ENCODE measurements around the gene ZMYND10. TPM values are rescaled to one million over a fixed set of nuclear protein-coding genes. Genes with fewer than 3 reads are reported as not detected.

Gene ZMYND10
- total and polyA plus RNA-seq, 2 experiments from 2014 or later: 0.29 to 0.31 TPM

DNA sequence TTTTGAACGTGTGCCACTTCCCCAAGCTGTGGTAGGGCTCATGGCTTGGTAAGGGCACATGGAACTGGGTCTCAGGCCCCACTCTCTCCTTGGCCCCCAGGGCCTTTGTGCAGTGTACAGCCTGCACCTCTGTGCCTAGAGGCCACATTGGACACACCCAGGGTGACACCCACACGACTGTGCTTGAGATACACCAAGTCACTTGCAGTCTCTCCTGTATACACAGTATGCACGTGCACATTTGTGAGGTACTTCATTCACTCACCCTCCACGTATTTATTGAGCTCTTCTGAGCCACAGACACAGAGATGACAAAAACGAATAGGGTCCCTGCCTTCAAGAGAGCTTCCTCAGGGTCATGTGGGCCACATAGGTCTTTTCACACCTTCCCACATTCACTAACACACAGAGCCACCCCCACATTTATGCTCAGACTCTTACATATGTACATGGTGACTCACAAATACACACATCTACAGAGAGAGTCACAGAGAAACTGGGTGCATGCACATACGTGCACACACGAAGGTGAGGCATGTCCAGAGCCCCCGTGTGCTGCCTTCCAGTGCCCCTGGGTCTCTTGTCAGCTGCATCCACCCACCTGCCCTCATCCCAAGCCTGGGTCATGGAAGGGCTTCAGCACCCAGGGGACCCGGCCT lies 23.6 kb upstream of the ZMYND10 start (continued):
- TF ChIP-seq, protein P1, sequence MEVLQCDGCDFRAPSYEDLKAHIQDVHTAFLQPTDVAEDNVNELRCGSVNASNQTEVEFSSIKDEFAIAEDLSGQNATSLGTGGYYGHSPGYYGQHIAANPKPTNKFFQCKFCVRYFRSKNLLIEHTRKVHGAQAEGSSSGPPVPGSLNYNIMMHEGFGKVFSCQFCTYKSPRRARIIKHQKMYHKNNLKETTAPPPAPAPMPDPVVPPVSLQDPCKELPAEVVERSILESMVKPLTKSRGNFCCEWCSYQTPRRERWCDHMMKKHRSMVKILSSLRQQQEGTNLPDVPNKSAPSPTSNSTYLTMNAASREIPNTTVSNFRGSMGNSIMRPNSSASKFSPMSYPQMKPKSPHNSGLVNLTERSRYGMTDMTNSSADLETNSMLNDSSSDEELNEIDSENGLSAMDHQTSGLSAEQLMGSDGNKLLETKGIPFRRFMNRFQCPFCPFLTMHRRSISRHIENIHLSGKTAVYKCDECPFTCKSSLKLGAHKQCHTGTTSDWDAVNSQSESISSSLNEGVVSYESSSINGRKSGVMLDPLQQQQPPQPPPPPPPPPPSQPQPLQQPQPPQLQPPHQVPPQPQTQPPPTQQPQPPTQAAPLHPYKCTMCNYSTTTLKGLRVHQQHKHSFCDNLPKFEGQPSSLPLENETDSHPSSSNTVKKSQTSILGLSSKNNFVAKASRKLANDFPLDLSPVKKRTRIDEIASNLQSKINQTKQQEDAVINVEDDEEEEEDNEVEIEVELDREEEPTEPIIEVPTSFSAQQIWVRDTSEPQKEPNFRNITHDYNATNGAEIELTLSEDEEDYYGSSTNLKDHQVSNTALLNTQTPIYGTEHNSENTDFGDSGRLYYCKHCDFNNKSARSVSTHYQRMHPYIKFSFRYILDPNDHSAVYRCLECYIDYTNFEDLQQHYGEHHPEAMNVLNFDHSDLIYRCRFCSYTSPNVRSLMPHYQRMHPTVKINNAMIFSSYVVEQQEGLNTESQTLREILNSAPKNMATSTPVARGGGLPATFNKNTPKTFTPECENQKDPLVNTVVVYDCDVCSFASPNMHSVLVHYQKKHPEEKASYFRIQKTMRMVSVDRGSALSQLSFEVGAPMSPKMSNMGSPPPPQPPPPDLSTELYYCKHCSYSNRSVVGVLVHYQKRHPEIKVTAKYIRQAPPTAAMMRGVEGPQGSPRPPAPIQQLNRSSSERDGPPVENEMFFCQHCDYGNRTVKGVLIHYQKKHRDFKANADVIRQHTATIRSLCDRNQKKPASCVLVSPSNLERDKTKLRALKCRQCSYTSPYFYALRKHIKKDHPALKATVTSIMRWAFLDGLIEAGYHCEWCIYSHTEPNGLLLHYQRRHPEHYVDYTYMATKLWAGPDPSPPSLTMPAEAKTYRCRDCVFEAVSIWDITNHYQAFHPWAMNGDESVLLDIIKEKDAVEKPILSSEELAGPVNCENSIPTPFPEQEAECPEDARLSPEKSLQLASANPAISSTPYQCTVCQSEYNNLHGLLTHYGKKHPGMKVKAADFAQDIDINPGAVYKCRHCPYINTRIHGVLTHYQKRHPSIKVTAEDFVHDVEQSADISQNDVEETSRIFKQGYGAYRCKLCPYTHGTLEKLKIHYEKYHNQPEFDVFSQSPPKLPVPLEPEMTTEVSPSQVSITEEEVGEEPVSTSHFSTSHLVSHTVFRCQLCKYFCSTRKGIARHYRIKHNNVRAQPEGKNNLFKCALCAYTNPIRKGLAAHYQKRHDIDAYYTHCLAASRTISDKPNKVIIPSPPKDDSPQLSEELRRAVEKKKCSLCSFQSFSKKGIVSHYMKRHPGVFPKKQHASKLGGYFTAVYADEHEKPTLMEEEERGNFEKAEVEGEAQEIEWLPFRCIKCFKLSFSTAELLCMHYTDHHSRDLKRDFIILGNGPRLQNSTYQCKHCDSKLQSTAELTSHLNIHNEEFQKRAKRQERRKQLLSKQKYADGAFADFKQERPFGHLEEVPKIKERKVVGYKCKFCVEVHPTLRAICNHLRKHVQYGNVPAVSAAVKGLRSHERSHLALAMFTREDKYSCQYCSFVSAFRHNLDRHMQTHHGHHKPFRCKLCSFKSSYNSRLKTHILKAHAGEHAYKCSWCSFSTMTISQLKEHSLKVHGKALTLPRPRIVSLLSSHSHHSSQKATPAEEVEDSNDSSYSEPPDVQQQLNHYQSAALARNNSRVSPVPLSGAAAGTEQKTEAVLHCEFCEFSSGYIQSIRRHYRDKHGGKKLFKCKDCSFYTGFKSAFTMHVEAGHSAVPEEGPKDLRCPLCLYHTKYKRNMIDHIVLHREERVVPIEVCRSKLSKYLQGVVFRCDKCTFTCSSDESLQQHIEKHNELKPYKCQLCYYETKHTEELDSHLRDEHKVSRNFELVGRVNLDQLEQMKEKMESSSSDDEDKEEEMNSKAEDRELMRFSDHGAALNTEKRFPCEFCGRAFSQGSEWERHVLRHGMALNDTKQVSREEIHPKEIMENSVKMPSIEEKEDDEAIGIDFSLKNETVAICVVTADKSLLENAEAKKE (CRISPR knock-in tag; IDR thresholded peaks at IDR 0.05): no peak

DNA sequence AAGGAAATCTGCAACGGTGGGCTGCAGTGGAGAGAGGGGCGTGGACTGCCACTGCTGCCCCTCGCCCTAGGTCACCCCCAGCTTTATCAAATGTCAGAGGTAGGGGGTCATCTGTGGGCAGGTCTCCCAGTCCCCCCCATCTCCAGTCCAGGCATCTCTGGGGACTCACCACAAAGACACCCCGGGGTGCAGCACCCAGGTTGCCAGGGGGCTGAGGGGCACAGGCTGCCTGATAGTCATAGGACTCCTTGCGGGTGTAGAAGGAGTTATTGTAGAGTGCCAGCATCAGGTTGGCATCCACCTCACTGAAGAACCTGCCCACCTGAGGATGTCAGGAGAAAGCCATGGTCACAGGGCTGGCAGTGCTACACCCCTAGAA lies 20.3 kb upstream of the ZMYND10 start:
- Histone ChIP-seq H3K4me2 (peak overlapping the region; percentile 95), H3F3A (replicated peaks; ENCODE audit: low read depth) (0 out of 2 replicates have a peak, but pooled peaks cover 5% of the 10 kb centered on the region), H3K4me3 (peak overlapping the region; percentile 78), H3K36me3 (ENCODE audit: insufficient read depth) (no peaks in the 10 kb centered on the region), H3K27ac (ENCODE audit: low read depth) (no peak overlapping the region), H3K4me1 (ENCODE audit: insufficient read depth) (no peaks in the 10 kb centered on the region; the same call in 1 of the 2 replicates), H4K20me1 (replicated peaks; ENCODE audit: insufficient read depth) (no peaks in the 10 kb centered on the region), H2AFZ (peak overlapping the region; percentile 86; the same call in 1 of the 2 replicates), H3K79me2 (replicated peaks; ENCODE audit: insufficient read depth) (no peaks in the 10 kb centered on the region), H3K9me2 (ENCODE audit: insufficient read depth) (no peaks in the 10 kb centered on the region), H3K27me3 (ENCODE audit: insufficient read depth) (peaks cover 11% of the 10 kb centered on the region; the same call in 1 of the 2 replicates)
- Mint-ChIP-seq H3K4me3 (peak overlapping the region; percentile 77), H3K27me3 (ENCODE audit: insufficient read depth, low read depth, poor library complexity) (peaks cover 19% of the 10 kb centered on the region), H3K36me3 (ENCODE audit: low read depth) (no peaks in the 10 kb centered on the region), H3K4me1 (peaks cover 8% of the 10 kb centered on the region), H3K27ac (0 out of 2 replicates have a peak overlapping the region, but pooled peaks have one; percentile 40), H3K9me3 (no peaks in the 10 kb centered on the region)
- ATAC-seq (no peak), DNase-seq (ENCODE audit: low spot score) (no peak)
- TF ChIP-seq POLR2AphosphoS5 (IDR thresholded peaks at IDR 0.05; ENCODE audit: low read depth) (no peak), EZH2phosphoT487 (IDR thresholded peaks at IDR 0.05; ENCODE audit: unreplicated experiment) (no peak), NANOG (IDR thresholded peaks at IDR 0.05; ENCODE audit: borderline replicate concordance) (no peak), ZNF331 (CRISPR knock-in tag; IDR thresholded peaks at IDR 0.05; ENCODE audit: low read depth) (no peak), STAT1 (IDR thresholded peaks at IDR 0.05; ENCODE audit: unreplicated experiment) (no peak), REST (IDR thresholded peaks at IDR 0.05; ENCODE audit: unreplicated experiment) (no peak)

Measured in GM23338 (cell line).